Suprapubic skin (tissue), 4 donors: ENCODE measurements around the gene BRICD5.

Experiments
- CTCF ChIP-seq, 2 donors: fragments of 200-600 bp in 1 of 2; fragments of 450-650 bp in 1 of 2; sonication (generic) in 1 of 2; IDR thresholded peaks; one replicate each; pipeline ENCODE4 v1.5.1; 2016 to 2019; ENCODE audit warnings: antibody characterized with exemption in 2 of 2, mild to moderate bottlenecking in 1 of 2, moderate library complexity in 1 of 2
- EP300 ChIP-seq: sonication (generic); formaldehyde crosslinking; IDR thresholded peaks from one replicate; pipeline ENCODE4 v1.6.1; 2017; ENCODE audit warnings: antibody characterized with exemption
- POLR2AphosphoS5 ChIP-seq, 3 donors: sonication (generic); formaldehyde crosslinking; IDR thresholded peaks; one replicate each; pipeline ENCODE4 v1.6.1; 2017; ENCODE audit warnings: antibody characterized with exemption in 3 of 3

GRCh38 chr16:2223221-2223941 is 12.7 kb upstream of the BRICD5 start, which contains the start of gene E4F1:
- TF ChIP-seq POLR2AphosphoS5 (IDR thresholded peaks at IDR 0.05) (peak; percentile 91 to 99 (median 92)), CTCF (IDR thresholded peaks at IDR 0.05) (no peak), EP300 (no peak)
